ENCODE data around the gene KIRREL3. TPM values are rescaled to one million over a fixed set of nuclear protein-coding genes. Genes with fewer than 3 reads are reported as not detected.

KIRREL3 gene
- total RNA-seq, 2 donors from 2014 or later, result 0.28 TPM; not detected in 1

- H3K27me3 ChIP-seq (replicated peaks; ENCODE audit: insufficient read depth), result no peaks in the 10 kb centered on the region
- H3K4me1 ChIP-seq (replicated peaks), result no peaks in the 10 kb centered on the region
- no peaks in the 10 kb centered on the region for H3K36me3 ChIP-seq
- intact Hi-C loops (cut with DNase I), result no loop called here
- no peak overlapping the region for H3K4me3 ChIP-seq
- no peak for DNase-seq (ENCODE audit: low spot score)
- H3K27ac ChIP-seq, result no peak overlapping the region
- 90% methylated on average over 3 of the region's 3 CpGs for WGBS
- TF ChIP-seq, protein P1, sequence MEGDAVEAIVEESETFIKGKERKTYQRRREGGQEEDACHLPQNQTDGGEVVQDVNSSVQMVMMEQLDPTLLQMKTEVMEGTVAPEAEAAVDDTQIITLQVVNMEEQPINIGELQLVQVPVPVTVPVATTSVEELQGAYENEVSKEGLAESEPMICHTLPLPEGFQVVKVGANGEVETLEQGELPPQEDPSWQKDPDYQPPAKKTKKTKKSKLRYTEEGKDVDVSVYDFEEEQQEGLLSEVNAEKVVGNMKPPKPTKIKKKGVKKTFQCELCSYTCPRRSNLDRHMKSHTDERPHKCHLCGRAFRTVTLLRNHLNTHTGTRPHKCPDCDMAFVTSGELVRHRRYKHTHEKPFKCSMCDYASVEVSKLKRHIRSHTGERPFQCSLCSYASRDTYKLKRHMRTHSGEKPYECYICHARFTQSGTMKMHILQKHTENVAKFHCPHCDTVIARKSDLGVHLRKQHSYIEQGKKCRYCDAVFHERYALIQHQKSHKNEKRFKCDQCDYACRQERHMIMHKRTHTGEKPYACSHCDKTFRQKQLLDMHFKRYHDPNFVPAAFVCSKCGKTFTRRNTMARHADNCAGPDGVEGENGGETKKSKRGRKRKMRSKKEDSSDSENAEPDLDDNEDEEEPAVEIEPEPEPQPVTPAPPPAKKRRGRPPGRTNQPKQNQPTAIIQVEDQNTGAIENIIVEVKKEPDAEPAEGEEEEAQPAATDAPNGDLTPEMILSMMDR (IDR thresholded peaks at IDR 0.05), result no peak
- TF ChIP-seq POLR2AphosphoS5 (IDR thresholded peaks at IDR 0.05) (no peak), POLR2A (IDR thresholded peaks at IDR 0.05) (no peak)
- H3K9me3 ChIP-seq, result no peaks in the 10 kb centered on the region
Observed at GRCh38 chr11:126426106-126426505, 574.5 kb downstream of the KIRREL3 start.

GRCh38 chr11:126424471-126425039 is 576.0 kb downstream of the KIRREL3 start:
- DNase-seq (ENCODE audit: low spot score), result no peak
- H3K27me3 ChIP-seq (replicated peaks; ENCODE audit: insufficient read depth), result no peaks in the 10 kb centered on the region
- H3K4me1 ChIP-seq (replicated peaks), result no peaks in the 10 kb centered on the region
- H3K27ac ChIP-seq, result no peak overlapping the region
- H3K9me3 ChIP-seq, result no peaks in the 10 kb centered on the region
- WGBS, result 89% methylated on average over 30 of the region's 30 CpGs
- intact Hi-C loops (cut with DNase I), result no loop called here
- H3K36me3 ChIP-seq, result no peaks in the 10 kb centered on the region
- no peak for TF ChIP-seq POLR2A (IDR thresholded peaks at IDR 0.05)
- TF ChIP-seq POLR2AphosphoS5 (IDR thresholded peaks at IDR 0.05), result no peak
- TF ChIP-seq, protein P1 (IDR thresholded peaks at IDR 0.05), result no peak
- no peak overlapping the region for H3K4me3 ChIP-seq

DNA sequence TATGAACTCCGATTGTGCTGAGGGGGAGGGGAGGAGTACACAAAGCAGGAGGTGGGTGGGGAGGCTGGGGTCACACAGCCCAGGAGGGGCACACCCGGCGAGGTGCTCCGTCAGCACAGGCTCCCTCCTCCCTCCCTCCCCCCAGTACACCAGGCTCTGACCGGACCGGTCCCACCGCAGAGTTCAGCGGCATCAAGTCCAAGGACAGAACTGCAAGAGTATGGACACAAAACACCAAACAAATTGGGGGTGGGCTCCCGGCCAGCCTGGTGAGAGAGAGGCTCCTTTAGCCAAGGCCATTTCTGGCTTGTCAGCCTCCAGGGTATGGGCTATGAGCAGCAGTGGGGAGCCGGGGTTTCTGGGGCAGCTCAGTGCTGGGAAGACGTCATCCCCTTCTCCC is 576.8 kb downstream of the KIRREL3 start:
- H3K9me3 ChIP-seq, result no peaks in the 10 kb centered on the region
- no peak overlapping the region for H3K4me3 ChIP-seq
- H3K27ac ChIP-seq, result no peak overlapping the region
- no peaks in the 10 kb centered on the region for H3K27me3 ChIP-seq (replicated peaks; ENCODE audit: insufficient read depth)
- no peaks in the 10 kb centered on the region for H3K36me3 ChIP-seq
- DNase-seq (ENCODE audit: low spot score), result no peak
- intact Hi-C loops (cut with DNase I), result no loop called here
- WGBS, result 71% methylated on average over 11 of the region's 11 CpGs
- TF ChIP-seq, protein P1 (IDR thresholded peaks at IDR 0.05), result no peak
- TF ChIP-seq POLR2A (IDR thresholded peaks at IDR 0.05) (no peak), POLR2AphosphoS5 (IDR thresholded peaks at IDR 0.05) (no peak)
- H3K4me1 ChIP-seq (replicated peaks), result no peaks in the 10 kb centered on the region

DNA sequence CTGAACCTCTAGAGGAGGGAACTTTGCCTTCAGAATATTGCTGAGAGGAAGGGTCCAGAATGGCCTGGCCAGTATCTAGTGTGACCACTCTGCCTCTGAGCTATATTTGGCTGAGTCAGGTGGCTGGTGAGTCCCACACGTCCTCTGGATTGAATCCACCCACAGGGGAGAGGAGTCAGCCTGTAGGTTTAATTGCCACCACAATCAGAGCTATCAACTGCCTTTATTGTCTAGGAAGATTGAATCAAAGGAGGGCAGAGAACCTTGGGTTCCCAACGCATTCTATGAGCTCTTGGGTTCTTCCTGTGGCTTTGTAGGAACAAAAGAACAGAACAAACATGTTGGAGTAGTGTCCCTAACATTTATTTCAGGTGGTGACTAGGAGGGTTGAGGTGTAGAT is 577.4 kb downstream of the KIRREL3 start:
- WGBS, result 57% methylated on average over 2 of the region's 2 CpGs
- intact Hi-C loops (cut with DNase I), result no loop called here
- TF ChIP-seq, protein P1 (IDR thresholded peaks at IDR 0.05), result no peak
- TF ChIP-seq POLR2AphosphoS5 (IDR thresholded peaks at IDR 0.05), result no peak
- no peak for TF ChIP-seq POLR2A (IDR thresholded peaks at IDR 0.05)
- H3K27ac ChIP-seq, result no peak overlapping the region
- no peak for DNase-seq (ENCODE audit: low spot score)
- no peaks in the 10 kb centered on the region for H3K9me3 ChIP-seq
- H3K4me1 ChIP-seq (replicated peaks), result no peaks in the 10 kb centered on the region
- H3K4me3 ChIP-seq, result no peak overlapping the region
- H3K27me3 ChIP-seq (replicated peaks; ENCODE audit: insufficient read depth), result no peaks in the 10 kb centered on the region
- H3K36me3 ChIP-seq, result no peaks in the 10 kb centered on the region

DNA sequence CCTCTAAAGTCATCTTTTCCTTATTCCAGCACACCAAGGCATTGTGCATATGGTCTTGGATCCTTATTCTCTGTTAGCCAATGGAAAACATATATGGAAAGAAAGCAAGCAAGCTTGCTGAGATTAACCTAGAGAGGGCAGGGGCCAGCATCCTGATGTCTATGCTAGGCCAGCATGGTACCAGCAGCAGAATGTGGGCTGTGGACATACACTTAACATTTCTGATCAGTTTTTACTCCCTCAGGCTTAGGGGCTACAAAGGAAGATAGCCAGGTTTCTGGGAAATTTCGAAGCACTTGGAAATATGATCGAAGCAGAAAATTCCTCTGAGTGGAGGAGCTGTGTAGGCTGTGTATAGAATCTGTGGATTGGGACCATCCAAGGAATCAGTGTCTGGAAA is 578.1 kb downstream of the KIRREL3 start:
- Histone ChIP-seq H3K4me3 (no peak overlapping the region), H3K27me3 (replicated peaks; ENCODE audit: insufficient read depth) (no peaks in the 10 kb centered on the region), H3K4me1 (replicated peaks) (no peaks in the 10 kb centered on the region), H3K36me3 (no peaks in the 10 kb centered on the region), H3K27ac (no peak overlapping the region), H3K9me3 (no peaks in the 10 kb centered on the region)
- intact Hi-C loops (cut with DNase I), result no loop called here
- WGBS, result 94% methylated on average over 2 of the region's 2 CpGs
- DNase-seq (ENCODE audit: low spot score), result no peak
- TF ChIP-seq POLR2AphosphoS5 (IDR thresholded peaks at IDR 0.05) (no peak), POLR2A (IDR thresholded peaks at IDR 0.05) (no peak)
- TF ChIP-seq, protein P1 (IDR thresholded peaks at IDR 0.05), result no peak

Measured in prostate gland (tissue), 2 donors.